ENCODE results near the gene GDPD5.
A peak's percentile ranks its signal among the peaks of the same experiment; 100 is the strongest.

The GDPD5 gene

GRCh38 chr11:75450236-75450635 lies 75.5 kb downstream of the GDPD5 start:
- no peak for DNase-seq
- H3K4me1 Mint-ChIP-seq: peaks cover 3% of the 10 kb centered on the region

GRCh38 chr11:75449776-75450175 lies 76.0 kb downstream of the GDPD5 start:
- ATAC-seq: no peak
- Mint-ChIP-seq H3K27me3 (no peaks in the 10 kb centered on the region), H3K4me1 (peaks cover 4% of the 10 kb centered on the region), H3K4me3 (no peak overlapping the region), H3K27ac (no peak overlapping the region), H3K9me3 (no peaks in the 10 kb centered on the region)
- no peak for DNase-seq

More at GRCh38 chr11:75450236-75450635, 75.5 kb downstream of the GDPD5 start:
- Mint-ChIP-seq H3K9me3 (no peaks in the 10 kb centered on the region), H3K4me3 (no peak overlapping the region), H3K27me3 (no peaks in the 10 kb centered on the region), H3K27ac (no peak overlapping the region)
- ATAC-seq: no peak

- no peak overlapping the region for H3K27ac Mint-ChIP-seq
- no peaks in the 10 kb centered on the region for H3K9me3 Mint-ChIP-seq
- no peak overlapping the region for H3K4me3 Mint-ChIP-seq
- DNase-seq (no peak), ATAC-seq (no peak)
- H3K27me3 Mint-ChIP-seq: no peaks in the 10 kb centered on the region
- H3K4me1 Mint-ChIP-seq: peaks cover 4% of the 10 kb centered on the region
Measured at GRCh38 chr11:75449271-75449670, 76.5 kb downstream of the GDPD5 start.

GRCh38 chr11:75447415-75447814 lies 78.3 kb downstream of the GDPD5 start:
- H3K27ac Mint-ChIP-seq: no peak overlapping the region
- no peaks in the 10 kb centered on the region for H3K9me3 Mint-ChIP-seq
- no peaks in the 10 kb centered on the region for H3K27me3 Mint-ChIP-seq
- peaks cover 4% of the 10 kb centered on the region for H3K4me1 Mint-ChIP-seq
- ATAC-seq: no peak
- H3K4me3 Mint-ChIP-seq: no peak overlapping the region
- no peak for DNase-seq

- ATAC-seq (peak; percentile 71), DNase-seq (peak; percentile 64 to 65)
- peaks cover 4% of the 10 kb centered on the region for H3K4me1 Mint-ChIP-seq
- H3K27ac Mint-ChIP-seq: no peak overlapping the region
- no peak overlapping the region for H3K4me3 Mint-ChIP-seq
- H3K27me3 Mint-ChIP-seq: no peaks in the 10 kb centered on the region
- no peaks in the 10 kb centered on the region for H3K9me3 Mint-ChIP-seq
Measured at GRCh38 chr11:75445315-75445953, 80.3 kb downstream of the GDPD5 start.

GRCh38 chr11:75443043-75443442 lies 82.7 kb downstream of the GDPD5 start:
- H3K4me1 Mint-ChIP-seq: peaks cover 4% of the 10 kb centered on the region

GRCh38 chr11:75442161-75442885 lies 83.4 kb downstream of the GDPD5 start:
- DNase-seq (no peak), ATAC-seq (no peak)
- H3K4me3 Mint-ChIP-seq: no peak overlapping the region
- no peaks in the 10 kb centered on the region for H3K27me3 Mint-ChIP-seq
- H3K9me3 Mint-ChIP-seq: no peaks in the 10 kb centered on the region
- peaks cover 4% of the 10 kb centered on the region for H3K4me1 Mint-ChIP-seq
- no peak overlapping the region for H3K27ac Mint-ChIP-seq

More at GRCh38 chr11:75443043-75443442, 82.7 kb downstream of the GDPD5 start:
- no peak overlapping the region for H3K4me3 Mint-ChIP-seq
- H3K27ac Mint-ChIP-seq: no peak overlapping the region
- no peaks in the 10 kb centered on the region for H3K27me3 Mint-ChIP-seq
- no peak for DNase-seq
- ATAC-seq: no peak
- no peaks in the 10 kb centered on the region for H3K9me3 Mint-ChIP-seq

- H3K9me3 Mint-ChIP-seq: no peaks in the 10 kb centered on the region
- ATAC-seq (no peak), DNase-seq (no peak)
Measured at GRCh38 chr11:75441804-75442132, 84.0 kb downstream of the GDPD5 start.

GRCh38 chr11:75440960-75441803 lies 84.6 kb downstream of the GDPD5 start:
- Mint-ChIP-seq H3K9me3 (no peaks in the 10 kb centered on the region), H3K4me1 (peaks cover 4% of the 10 kb centered on the region), H3K27ac (no peak overlapping the region), H3K4me3 (no peak overlapping the region), H3K27me3 (no peaks in the 10 kb centered on the region)
- DNase-seq (no peak), ATAC-seq (no peak)

More at GRCh38 chr11:75441804-75442132, 84.0 kb downstream of the GDPD5 start:
- no peak overlapping the region for H3K27ac Mint-ChIP-seq
- peaks cover 4% of the 10 kb centered on the region for H3K4me1 Mint-ChIP-seq
- H3K27me3 Mint-ChIP-seq: no peaks in the 10 kb centered on the region
- no peak overlapping the region for H3K4me3 Mint-ChIP-seq

GRCh38 chr11:75439495-75440120 lies 86.1 kb downstream of the GDPD5 start:
- Mint-ChIP-seq H3K27me3 (peaks cover 2% of the 10 kb centered on the region), H3K4me1 (no peaks in the 10 kb centered on the region), H3K4me3 (no peak overlapping the region), H3K9me3 (no peaks in the 10 kb centered on the region), H3K27ac (no peak overlapping the region)
- ATAC-seq: no peak
- no peak for DNase-seq

- DNase-seq (no peak), ATAC-seq (no peak)
- Mint-ChIP-seq H3K27me3 (peaks cover 8% of the 10 kb centered on the region), H3K9me3 (no peaks in the 10 kb centered on the region), H3K4me3 (no peak overlapping the region), H3K27ac (peak overlapping the region in 1 of 2 donors; percentile 48), H3K4me1 (no peaks in the 10 kb centered on the region)
Measured at GRCh38 chr11:75439026-75439425, 86.7 kb downstream of the GDPD5 start.

- Mint-ChIP-seq H3K27me3 (peaks cover 17% of the 10 kb centered on the region), H3K27ac (no peak overlapping the region), H3K4me3 (no peak overlapping the region), H3K4me1 (no peaks in the 10 kb centered on the region), H3K9me3 (no peaks in the 10 kb centered on the region)
- DNase-seq (no peak), ATAC-seq (no peak)
Measured at GRCh38 chr11:75437966-75438659, 87.6 kb downstream of the GDPD5 start.

- no peak overlapping the region for H3K4me3 Mint-ChIP-seq
Measured at GRCh38 chr11:75436806-75437205, 88.9 kb downstream of the GDPD5 start.

GRCh38 chr11:75435571-75435925 lies 90.2 kb downstream of the GDPD5 start:
- H3K4me3 Mint-ChIP-seq: no peak overlapping the region
- no peak overlapping the region for H3K27ac Mint-ChIP-seq
- no peaks in the 10 kb centered on the region for H3K9me3 Mint-ChIP-seq
- H3K27me3 Mint-ChIP-seq: peaks cover 42% of the 10 kb centered on the region
- DNase-seq: no peak
- peaks cover 16% of the 10 kb centered on the region for H3K4me1 Mint-ChIP-seq
- ATAC-seq: no peak

More at GRCh38 chr11:75436806-75437205, 88.9 kb downstream of the GDPD5 start:
- no peak overlapping the region for H3K27ac Mint-ChIP-seq
- H3K4me1 Mint-ChIP-seq: peaks cover 6% of the 10 kb centered on the region
- DNase-seq (no peak), ATAC-seq (no peak)
- H3K9me3 Mint-ChIP-seq: no peaks in the 10 kb centered on the region
- H3K27me3 Mint-ChIP-seq: peaks cover 30% of the 10 kb centered on the region

- H3K4me1 Mint-ChIP-seq: peaks cover 18% of the 10 kb centered on the region
- H3K27ac Mint-ChIP-seq: no peak overlapping the region
- no peak overlapping the region for H3K4me3 Mint-ChIP-seq
- DNase-seq (no peak), ATAC-seq (no peak)
- no peaks in the 10 kb centered on the region for H3K9me3 Mint-ChIP-seq
- peaks cover 46% of the 10 kb centered on the region for H3K27me3 Mint-ChIP-seq
Measured at GRCh38 chr11:75434886-75435570, 90.7 kb downstream of the GDPD5 start.
